ENCODE results near the gene FNTB.

GRCh38 chr14:65075628-65076325 lies 89.1 kb downstream of the FNTB start:
- TF ChIP-seq, protein P1, sequence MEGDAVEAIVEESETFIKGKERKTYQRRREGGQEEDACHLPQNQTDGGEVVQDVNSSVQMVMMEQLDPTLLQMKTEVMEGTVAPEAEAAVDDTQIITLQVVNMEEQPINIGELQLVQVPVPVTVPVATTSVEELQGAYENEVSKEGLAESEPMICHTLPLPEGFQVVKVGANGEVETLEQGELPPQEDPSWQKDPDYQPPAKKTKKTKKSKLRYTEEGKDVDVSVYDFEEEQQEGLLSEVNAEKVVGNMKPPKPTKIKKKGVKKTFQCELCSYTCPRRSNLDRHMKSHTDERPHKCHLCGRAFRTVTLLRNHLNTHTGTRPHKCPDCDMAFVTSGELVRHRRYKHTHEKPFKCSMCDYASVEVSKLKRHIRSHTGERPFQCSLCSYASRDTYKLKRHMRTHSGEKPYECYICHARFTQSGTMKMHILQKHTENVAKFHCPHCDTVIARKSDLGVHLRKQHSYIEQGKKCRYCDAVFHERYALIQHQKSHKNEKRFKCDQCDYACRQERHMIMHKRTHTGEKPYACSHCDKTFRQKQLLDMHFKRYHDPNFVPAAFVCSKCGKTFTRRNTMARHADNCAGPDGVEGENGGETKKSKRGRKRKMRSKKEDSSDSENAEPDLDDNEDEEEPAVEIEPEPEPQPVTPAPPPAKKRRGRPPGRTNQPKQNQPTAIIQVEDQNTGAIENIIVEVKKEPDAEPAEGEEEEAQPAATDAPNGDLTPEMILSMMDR (IDR thresholded peaks at IDR 0.05), result no peak
- no peak for TF ChIP-seq POLR2A (IDR thresholded peaks at IDR 0.05)

All from lower leg skin (tissue), 3 donors.